H9 (cell line): ENCODE results near the gene LINGO3. TPM values are rescaled to one million over a fixed set of nuclear protein-coding genes. Genes with fewer than 3 reads are reported as not detected.

Experiments used
- DNase-seq: peaks from one replicate; pipeline ENCODE4 v3.0.0-alpha.2; 2017
- H2AFZ ChIP-seq: one replicate; pipeline ENCODE4 v1.6.1; 2013; ENCODE audit warnings: mild to moderate bottlenecking, low read length, control low read depth, moderate library complexity
- H2AK5ac ChIP-seq: 2 replicates; pipeline ENCODE4 v1.6.1; 2013; ENCODE audit warnings: low read length, control low read depth, mixed read lengths; ENCODE audit not compliant: insufficient read length
- H2BK120ac ChIP-seq: one replicate; pipeline ENCODE4 v1.6.1; 2013; ENCODE audit warnings: low read depth, mild to moderate bottlenecking, low read length, control low read depth, inconsistent platforms; ENCODE audit not compliant: poor library complexity, severe bottlenecking
- H2BK12ac ChIP-seq: 2 replicates; pipeline ENCODE4 v1.6.1; 2013; ENCODE audit warnings: low read length, control low read depth, mixed read lengths, low read depth; ENCODE audit not compliant: insufficient read length
- H2BK15ac ChIP-seq: 2 replicates; pipeline ENCODE4 v1.6.1; 2013; ENCODE audit warnings: low read depth, low read length, control low read depth
- H2BK20ac ChIP-seq: one replicate; pipeline ENCODE4 v1.6.1; 2013; ENCODE audit warnings: low read depth, mild to moderate bottlenecking, low read length, control low read depth, inconsistent platforms; ENCODE audit not compliant: poor library complexity, severe bottlenecking
- H2BK5ac ChIP-seq: 2 replicates; pipeline ENCODE4 v1.6.1; 2013; ENCODE audit warnings: low read length, control low read depth, mixed read lengths; ENCODE audit not compliant: insufficient read length
- H3K14ac ChIP-seq: 2 replicates; pipeline ENCODE4 v1.6.1; 2013; ENCODE audit warnings: low read length, control low read depth; ENCODE audit not compliant: insufficient read depth
- H3K18ac ChIP-seq: 2 replicates; pipeline ENCODE4 v1.6.1; 2013; ENCODE audit warnings: low read depth, mild to moderate bottlenecking, mixed read lengths, low read length, control low read depth; ENCODE audit not compliant: insufficient read length
- H3K23ac ChIP-seq: 2 replicates; pipeline ENCODE4 v1.6.1; 2013; ENCODE audit warnings: low read length, control low read depth, mixed read lengths, low read depth; ENCODE audit not compliant: insufficient read length
- H3K23me2 ChIP-seq: 2 replicates; pipeline ENCODE4 v1.6.1; 2013; ENCODE audit warnings: low read depth, mild to moderate bottlenecking, mixed read lengths, low read length, control low read depth; ENCODE audit not compliant: insufficient read length, poor library complexity, severe bottlenecking
- H3K27ac ChIP-seq: 2 replicates; pipeline ENCODE4 v1.5.1; 2013; ENCODE audit warnings: low read length, control low read depth, mixed read lengths, low read depth; ENCODE audit not compliant: insufficient read length
- H3K27me3 ChIP-seq: 2 replicates; pipeline ENCODE4 v1.6.1; 2013; ENCODE audit warnings: low read length, control low read depth, inconsistent platforms; ENCODE audit not compliant: insufficient read depth
- H3K4ac ChIP-seq: 2 replicates; pipeline ENCODE4 v1.6.1; 2013; ENCODE audit warnings: low read depth, mild to moderate bottlenecking, control low read depth, inconsistent platforms, low read length, moderate library complexity
- H3K4me1 ChIP-seq: 2 replicates; pipeline ENCODE4 v1.6.1; 2013; ENCODE audit warnings: low read length, control low read depth, inconsistent platforms; ENCODE audit not compliant: insufficient read depth
- H3K4me2 ChIP-seq: 2 replicates; pipeline ENCODE4 v1.6.1; 2013; ENCODE audit warnings: low read length, control low read depth, mixed read lengths; ENCODE audit not compliant: insufficient read length, insufficient read depth
- H3K56ac ChIP-seq: 2 replicates; pipeline ENCODE4 v1.6.1; 2013; ENCODE audit warnings: low read depth, mild to moderate bottlenecking, mixed read lengths, low read length, control low read depth; ENCODE audit not compliant: insufficient read length
- H3K79me1 ChIP-seq: 2 replicates; pipeline ENCODE4 v1.6.1; 2013; ENCODE audit warnings: low read depth, mild to moderate bottlenecking, moderate library complexity, low read length, control low read depth, inconsistent platforms; ENCODE audit not compliant: insufficient read depth, poor library complexity, severe bottlenecking
- H3K79me2 ChIP-seq: 2 replicates; pipeline ENCODE4 v1.6.1; 2013; ENCODE audit warnings: low read length, control low read depth, inconsistent platforms; ENCODE audit not compliant: insufficient read depth
- H3K9ac ChIP-seq: 2 replicates; pipeline ENCODE4 v1.6.1; 2013; ENCODE audit warnings: low read length, control low read depth, mixed read lengths; ENCODE audit not compliant: insufficient read length; ENCODE audit errors: extremely low read depth
- H3K9me3 ChIP-seq: one replicate; pipeline ENCODE4 v1.6.1; 2013; ENCODE audit warnings: low read depth, low read length, inconsistent platforms; ENCODE audit not compliant: control insufficient read depth
- H3T11ph ChIP-seq: one replicate; pipeline ENCODE4 v1.6.1; 2013; ENCODE audit warnings: mild to moderate bottlenecking, low read length, control low read depth, inconsistent platforms
- H4K20me1 ChIP-seq: one replicate; pipeline ENCODE4 v1.6.1; 2013; ENCODE audit not compliant: control insufficient read depth, insufficient read length, insufficient read depth
- H4K5ac ChIP-seq: 2 replicates; pipeline ENCODE4 v1.6.1; 2013; ENCODE audit warnings: low read depth, mild to moderate bottlenecking, mixed read lengths, low read length, control low read depth; ENCODE audit not compliant: insufficient read length
- H4K8ac ChIP-seq: replicated peaks from 2 replicates; pipeline ENCODE4 v1.6.1; 2013; ENCODE audit warnings: low read length, control low read depth, mixed read lengths, low read depth; ENCODE audit not compliant: insufficient read length
- H4K91ac ChIP-seq: 2 replicates; pipeline ENCODE4 v1.6.1; 2013; ENCODE audit warnings: low read depth, mild to moderate bottlenecking, moderate library complexity, mixed read lengths, low read length, control low read depth; ENCODE audit not compliant: insufficient read length
- H3K27ac Mint-ChIP-seq, 3 experiments: 2 replicates in 2 of 3; 3 replicates in 1 of 3; pipeline ENCODE4 v1.8.0; 2020 to 2021; ENCODE audit warnings: mixed read lengths in 3 of 3, mild to moderate bottlenecking in 1 of 3, moderate library complexity in 1 of 3
- H3K27me3 Mint-ChIP-seq: 2 replicates; pipeline ENCODE4 v1.8.0; 2021; ENCODE audit warnings: low read depth, mild to moderate bottlenecking, moderate library complexity, mixed read lengths
- H3K36me3 Mint-ChIP-seq, 3 experiments: 2 replicates in 2 of 3; 3 replicates in 1 of 3; pipeline ENCODE4 v1.8.0; 2020 to 2021; ENCODE audit warnings: low read depth in 3 of 3, mixed read lengths in 3 of 3; ENCODE audit not compliant: insufficient read depth in 1 of 3
- H3K4me1 Mint-ChIP-seq, 2 experiments: 2 replicates each; pipeline ENCODE4 v1.8.0; 2020; ENCODE audit warnings: mixed read lengths in 2 of 2
- H3K4me3 Mint-ChIP-seq, 2 experiments: 2 replicates in 1 of 2; 3 replicates in 1 of 2; pipeline ENCODE4 v1.8.0; 2020 to 2021; ENCODE audit warnings: mild to moderate bottlenecking in 2 of 2, mixed read lengths in 2 of 2, moderate library complexity in 1 of 2
- H3K9me3 Mint-ChIP-seq, 2 experiments: 2 replicates in 1 of 2; 3 replicates in 1 of 2; pipeline ENCODE4 v1.8.0; 2020; ENCODE audit warnings: mild to moderate bottlenecking in 2 of 2, mixed read lengths in 2 of 2, moderate library complexity in 1 of 2
- CTCF ChIP-seq: fragments of 200-600 bp; sonication (generic); conservative IDR thresholded peaks from 3 replicates; pipeline ENCODE4 v1.8.0; 2021; ENCODE audit warnings: antibody characterized with exemption, mild to moderate bottlenecking
- WGBS: extraction: QIAGEN DNeasy Blood & Tissue Kit; methylation state at CpG from one replicate; pipeline ENCODE4 v1.1.7; 2013; ENCODE audit warnings: missing lambda C conversion rate, low lambda C conversion rate, mixed read lengths; ENCODE audit not compliant: insufficient read length; ENCODE audit errors: extremely low coverage; 5-methylcytosine and 5-hydroxymethylcytosine counted together
- total RNA-seq: library from RNA; stranded (reverse); gene quantifications from 2 replicates; pipeline ENCODE4 v1.2.1, GENCODE V29; 2021

LINGO3 gene
- total RNA-seq, 1 experiment from 2014 or later: 0.28 TPM

GRCh38 chr19:2335848-2336247 is 27.9 kb upstream of the LINGO3 start:
- no peak overlapping the region for H3K9ac ChIP-seq
- no peak overlapping the region for H2BK120ac ChIP-seq
- H4K8ac ChIP-seq: no peak overlapping the region
- H3K18ac ChIP-seq: no peak overlapping the region
- Mint-ChIP-seq H3K27me3 (no peaks in the 10 kb centered on the region), H3K4me3 (peak overlapping the region in 1 of 2 experiments; percentile 38; a peak in 1 of 5 replicates), H3K4me1 (peaks cover 11 to 29% of the 10 kb centered on the region in 2 experiments), H3K36me3 (peaks cover 5 to 19% (median 7%) of the 10 kb centered on the region in 3 experiments; a peak in 6 of 7 replicates), H3K9me3 (peaks cover 3 to 6% of the 10 kb centered on the region in 2 experiments; a peak in 4 of 5 replicates), H3K27ac (no peak overlapping the region)
- no peak overlapping the region for H3K14ac ChIP-seq
- no peak for TF ChIP-seq CTCF
- no peak overlapping the region for H3K4me2 ChIP-seq
- no peak overlapping the region for H2AFZ ChIP-seq
- H3K4ac ChIP-seq: no peak overlapping the region
- no peak overlapping the region for H3K23ac ChIP-seq
- no peak for DNase-seq
- no peak overlapping the region for H2BK15ac ChIP-seq
- H4K91ac ChIP-seq: no peak overlapping the region
- H3K56ac ChIP-seq: no peak overlapping the region
- no peak overlapping the region for H3K27ac ChIP-seq
- peaks cover 4% of the 10 kb centered on the region; the same call in 1 of the 2 replicates for H3K79me2 ChIP-seq
- no peak overlapping the region for H2AK5ac ChIP-seq
- no peak overlapping the region for H3T11ph ChIP-seq
- no CpG with 5 or more reads among the region's 3 CpGs for WGBS
- H4K5ac ChIP-seq: no peak overlapping the region
- H3K23me2 ChIP-seq: no peaks in the 10 kb centered on the region
- H2BK5ac ChIP-seq: no peak overlapping the region
- no peak overlapping the region for H2BK12ac ChIP-seq
- H3K4me1 ChIP-seq: peaks cover under 1% of the 10 kb centered on the region; the same call in 1 of the 2 replicates
- H3K79me1 ChIP-seq: peaks cover 2% of the 10 kb centered on the region
- no peaks in the 10 kb centered on the region for H4K20me1 ChIP-seq
- H3K9me3 ChIP-seq: no peaks in the 10 kb centered on the region
- no peak overlapping the region for H2BK20ac ChIP-seq
- H3K27me3 ChIP-seq: no peaks in the 10 kb centered on the region
